HCT116 (cell line): ENCODE results near the gene LUC7L. TPM values are rescaled to one million over a fixed set of nuclear protein-coding genes. Genes with fewer than 3 reads are reported as not detected.
"Not testable (repeated sequence)": the region's sequence is repeated elsewhere in the genome, so short reads cannot be mapped to it uniquely, and the experiment has no call there.

Source experiments
- ATAC-seq: fragments of 200-7000 bp; cut with Tn5 transposase; 2 replicates; pipeline ENCODE4 v1.9.1; 2020; ENCODE audit warnings: mild to moderate bottlenecking, moderate library complexity
- BruUV-seq: library from RNA; stranded (reverse); fragments of 400-500 nt; replicated peaks from 2 replicates; lab custom pipeline; 2021; lab: Mats Ljungman, UMichigan
- CTCF ChIA-PET: fragments of 300-600 bp; sonication (Branson Sonifier 250); formaldehyde crosslinking; loops from one replicate; lab custom pipeline; 2021; ENCODE audit warnings: antibody characterized with exemption; lab: Charles Lee
- POLR2A ChIA-PET: fragments of 300-600, 350-600 bp; sonication (Branson Sonifier 250); formaldehyde crosslinking; loops from one replicate; lab custom pipeline; 2021; ENCODE audit warnings: antibody characterized with exemption; lab: Charles Lee
- RAD21 ChIA-PET, 2 experiments: fragments of 300-600 bp; sonication (Branson Sonifier 250); formaldehyde crosslinking; loops; one replicate each; lab custom pipeline; 2023; ENCODE audit warnings: low total read pairs in 2 of 2; ENCODE audit not compliant: uncharacterized antibody in 2 of 2, unreplicated experiment in 2 of 2, low non-redundant PET in 1 of 2; lab: Charles Lee
- DNase-seq: peaks from one replicate; pipeline ENCODE4 v3.0.0-alpha.2; 2010; ENCODE audit warnings: low read depth, low spot score
- H2AFZ ChIP-seq: fragments of 200-600 bp; shearing (Covaris generic), sonication (generic); 2 replicates; pipeline ENCODE4 v1.6.1; 2017; ENCODE audit warnings: low read depth, mixed run types, mixed read lengths, antibody characterized with exemption, low read length; ENCODE audit not compliant: poor library complexity, severe bottlenecking
- H3K27ac ChIP-seq: 2 replicates; pipeline ENCODE4 v1.5.1; 2012; ENCODE audit warnings: low read depth, low read length
- H3K27me3 ChIP-seq: fragments of 200-600 bp; sonication (generic); 2 replicates; pipeline ENCODE4 v1.6.1; 2016; ENCODE audit warnings: mixed run types, low read length, mixed read lengths; ENCODE audit not compliant: insufficient read depth
- H3K36me3 ChIP-seq, 2 experiments: fragments of 200-500 bp in 1 of 2; fragments of 200-600 bp in 1 of 2; sonication (Bioruptor generic) in 1 of 2; sonication (generic) in 1 of 2; 2 replicates each; pipeline versions ENCODE4 v1.5.1 to v1.6.1; 2014 to 2016; ENCODE audit warnings: low read length in 2 of 2, inconsistent platforms in 1 of 2, mixed read lengths in 1 of 2, mixed run types in 1 of 2; ENCODE audit not compliant: insufficient read depth in 2 of 2, control insufficient read depth in 1 of 2
- H3K4me1 ChIP-seq, 2 experiments: fragments of 200-600 bp in 1 of 2; sonication (generic) in 1 of 2; 2 replicates each; pipeline versions ENCODE4 v1.5.1 to v1.6.1; 2012 to 2017; ENCODE audit warnings: low read length in 2 of 2, inconsistent platforms in 1 of 2, mild to moderate bottlenecking in 1 of 2, mixed read lengths in 1 of 2, mixed run types in 1 of 2, moderate library complexity in 1 of 2; ENCODE audit not compliant: insufficient read depth in 2 of 2, control insufficient read depth in 1 of 2
- H3K4me2 ChIP-seq: fragments of 200-600 bp; sonication (generic); 2 replicates; pipeline ENCODE4 v1.6.1; 2017; ENCODE audit warnings: mixed run types, low read length, mixed read lengths
- H3K4me3 ChIP-seq, 2 experiments: fragments of 200-600 bp in 1 of 2; sonication (generic) in 1 of 2; replicated peaks in 1 of 2; 2 replicates each; pipeline ENCODE4 v1.5.1; 2011 to 2016; ENCODE audit warnings: low read length in 2 of 2, control low read depth in 1 of 2, low read depth in 1 of 2, mild to moderate bottlenecking in 1 of 2, mixed read lengths in 1 of 2, mixed run types in 1 of 2
- H3K79me2 ChIP-seq: fragments of 200-600 bp; sonication (generic); 2 replicates; pipeline ENCODE4 v1.6.1; 2017; ENCODE audit warnings: mild to moderate bottlenecking, mixed run types, low read length, moderate library complexity, mixed read lengths; ENCODE audit not compliant: insufficient read depth
- H3K9ac ChIP-seq: fragments of 200-600 bp; sonication (generic); 2 replicates; pipeline ENCODE4 v1.6.1; 2016; ENCODE audit warnings: low read length, mixed read lengths
- H3K9me2 ChIP-seq: fragments of 200-600 bp; sonication (generic), shearing (Covaris generic); 2 replicates; pipeline ENCODE4 v1.6.1; 2017; ENCODE audit warnings: mixed run types, mild to moderate bottlenecking, moderate library complexity; ENCODE audit not compliant: insufficient read depth
- H3K9me3 ChIP-seq, 2 experiments: fragments of 200-500 bp in 1 of 2; fragments of 200-600 bp in 1 of 2; sonication (Bioruptor generic) in 1 of 2; sonication (generic) in 1 of 2; 2 replicates each; pipeline ENCODE4 v1.6.1; 2014 to 2017; ENCODE audit warnings: low read length in 2 of 2, mixed read lengths in 2 of 2, inconsistent platforms in 1 of 2, low read depth in 1 of 2, mild to moderate bottlenecking in 1 of 2, mixed run types in 1 of 2, moderate library complexity in 1 of 2; ENCODE audit not compliant: control insufficient read depth in 1 of 2, insufficient read depth in 1 of 2
- H4K20me1 ChIP-seq: fragments of 200-600 bp; sonication (generic), shearing (Covaris generic); 2 replicates; pipeline ENCODE4 v1.6.1; 2017; ENCODE audit warnings: mixed run types, mild to moderate bottlenecking, moderate library complexity; ENCODE audit not compliant: insufficient read depth
- ATF3 ChIP-seq: IDR thresholded peaks from 2 replicates; pipeline ENCODE4 v1.6.1; 2012
- CEBPB ChIP-seq: IDR thresholded peaks from 2 replicates; pipeline ENCODE4 v1.6.1; 2012; ENCODE audit warnings: low read depth
- EZH2 ChIP-seq: fragments of 200-600 bp; sonication (generic); IDR thresholded peaks from 2 replicates; pipeline ENCODE4 v1.6.1; 2017; ENCODE audit warnings: antibody characterized with exemption, mixed run types
- EZH2phosphoT487 ChIP-seq: fragments of 200-600 bp; IDR thresholded peaks from 2 replicates; pipeline ENCODE4 v1.6.1; 2018; ENCODE audit warnings: antibody characterized with exemption, borderline replicate concordance
- FOSL1 ChIP-seq: IDR thresholded peaks from 2 replicates; pipeline ENCODE4 v1.6.1; 2012; ENCODE audit warnings: low read depth
- POLR2AphosphoS5 ChIP-seq: IDR thresholded peaks from 2 replicates; pipeline ENCODE4 v1.6.1; 2011; ENCODE audit warnings: mild to moderate bottlenecking, low read depth, low read length, moderate library complexity
- RAD21 ChIP-seq: IDR thresholded peaks from 2 replicates; pipeline ENCODE4 v1.6.1; 2012; ENCODE audit warnings: low read depth, mild to moderate bottlenecking
- SRF ChIP-seq: IDR thresholded peaks from 2 replicates; pipeline ENCODE4 v1.6.1; 2012; ENCODE audit warnings: low read depth
- TCF7L2 ChIP-seq: IDR thresholded peaks from 2 replicates; pipeline ENCODE4 v1.7.0; 2011; ENCODE audit warnings: borderline replicate concordance, inconsistent platforms; ENCODE audit not compliant: insufficient read depth, insufficient read length; ENCODE audit errors: extremely low read depth
- ZBTB33 ChIP-seq: IDR thresholded peaks from 2 replicates; pipeline ENCODE4 v1.6.1; 2011; ENCODE audit warnings: mild to moderate bottlenecking, low read length, moderate library complexity; ENCODE audit not compliant: insufficient replicate concordance; ENCODE audit errors: extremely low read depth
- ZNF274 ChIP-seq: fragments of 200-500 bp; sonication (Bioruptor generic); IDR thresholded peaks from 2 replicates; pipeline ENCODE4 v1.6.1; 2014; ENCODE audit warnings: mild to moderate bottlenecking, low read depth, low read length, inconsistent platforms
- intact Hi-C: fragments of 100-400 bp; cut with micrococcal nuclease; formaldehyde crosslinking; loops from 2 replicates; pipeline ENCODE4 v1.10.0; 2022
- total RNA-seq: library from RNA; stranded (reverse); gene quantifications from one replicate; pipeline ENCODE4 v1.2.1, GENCODE V29; 2021; ENCODE audit not compliant: unreplicated experiment

LUC7L gene
- total RNA-seq, 1 experiment from 2014 or later = 50.5 TPM

DNA sequence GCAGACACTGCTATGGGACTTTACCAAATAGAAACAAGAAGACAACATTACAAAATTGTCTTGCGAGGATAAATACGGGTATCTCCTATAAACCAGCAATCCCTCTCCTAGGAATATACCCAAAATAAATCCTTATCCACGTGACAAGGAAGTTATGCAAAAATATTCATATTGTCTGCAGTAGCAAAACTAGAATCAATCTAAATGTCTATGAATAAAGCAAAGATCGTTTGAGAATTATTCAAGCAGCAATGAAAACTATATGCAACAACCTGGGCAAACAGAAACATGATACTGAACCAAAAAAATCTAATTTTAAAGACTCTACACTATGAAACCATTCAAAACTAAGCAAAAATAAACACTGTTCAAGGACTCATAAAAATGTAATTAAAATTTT is 9.2 kb downstream of the LUC7L start (continued):
- no peak for TF ChIP-seq FOSL1
- TF ChIP-seq SRF = no peak
- no peak for TF ChIP-seq RAD21
- no peak for TF ChIP-seq EZH2
- no peak for TF ChIP-seq TCF7L2
- TF ChIP-seq EZH2phosphoT487 = no peak
- TF ChIP-seq, all 23 proteins: peak for 0

DNA sequence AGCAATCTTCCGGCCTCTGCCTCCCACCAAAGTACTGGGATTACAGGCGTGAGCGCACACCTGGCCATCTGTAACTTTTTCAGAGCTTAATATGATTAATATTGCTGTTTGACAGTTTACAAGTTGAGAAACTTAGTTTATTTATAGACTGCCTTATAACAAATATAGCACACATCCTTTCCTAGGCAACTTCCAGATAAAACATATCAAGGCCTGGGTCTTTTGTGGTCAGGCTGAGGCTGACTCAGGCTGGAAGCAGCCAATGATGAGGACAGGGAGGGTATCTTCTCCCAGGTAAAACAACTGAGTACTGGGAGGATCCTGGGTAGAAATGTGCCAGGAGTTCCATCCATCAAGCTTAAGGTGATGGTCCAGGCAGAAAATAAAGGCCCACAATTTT is 16.2 kb downstream of the LUC7L start:
- Histone ChIP-seq H3K9me3 (no peaks in the 10 kb centered on the region), H3K36me3 (peaks cover 3 to 6% of the 10 kb centered on the region in 2 experiments; a peak in 3 of 4 replicates), H4K20me1 (no peaks in the 10 kb centered on the region), H3K27me3 (no peaks in the 10 kb centered on the region), H3K79me2 (peaks cover 68% of the 10 kb centered on the region), H3K9me2 (no peaks in the 10 kb centered on the region), H3K4me3 (no peak overlapping the region), H2AFZ (no peak overlapping the region), H3K4me2 (no peak overlapping the region), H3K4me1 (no peaks in the 10 kb centered on the region), H3K27ac (no peak overlapping the region), H3K9ac (no peak overlapping the region)
- intact Hi-C loops = no loop called here
- no TSS peak for BruUV-seq
- ChIA-PET RAD21 (no interaction called here), POLR2A (no interaction called here), CTCF (no interaction called here)
- DNase-seq (no peak), ATAC-seq (no peak)
- TF ChIP-seq POLR2AphosphoS5 = no peak
- no peak for TF ChIP-seq ZNF274
- TF ChIP-seq ATF3 = no peak
- no peak for TF ChIP-seq CEBPB
- no peak for TF ChIP-seq TCF7L2
- no peak for TF ChIP-seq ZBTB33
- no peak for TF ChIP-seq EZH2phosphoT487

- BruUV-seq, intact Hi-C loops, CTCF ChIA-PET, H3K4me3 ChIP-seq, RAD21 ChIA-PET, H4K20me1 ChIP-seq, H3K4me1 ChIP-seq, H3K27ac ChIP-seq, DNase-seq, H3K4me2 ChIP-seq, H3K9ac ChIP-seq, H3K36me3 ChIP-seq, H2AFZ ChIP-seq, H3K9me2 ChIP-seq, POLR2A ChIA-PET, H3K9me3 ChIP-seq, H3K27me3 ChIP-seq, ATAC-seq: not testable (repeated sequence)
- H3K79me2 ChIP-seq = peaks cover 63% of the 10 kb centered on the region
Observed at GRCh38 chr16:211631-212180, 17.5 kb downstream of the LUC7L start.
